Measurements from ENCODE around the gene UPK1B. TPM values are rescaled to one million over a fixed set of nuclear protein-coding genes. Genes with fewer than 3 reads are reported as not detected.
"Not testable (repeated sequence)": the region's sequence is repeated elsewhere in the genome, so short reads cannot be mapped to it uniquely, and the experiment has no call there.

UPK1B gene
- polyA plus RNA-seq (2013, experiment 1 of 2; ENCODE audit: insufficient read length) = 0.25 TPM
- not detected for polyA plus RNA-seq (2013, experiment 2 of 2; ENCODE audit: insufficient read length)

- DNase-seq = no peak
These were observed at the start of gene UPK1B for GRCh38 chr3:119173325-119173724. UPK1B (plus strand) TSS chr3:119173598; CDS start chr3:119186742, 13,144 bp downstream.

GRCh38 chr3:119125342-119125741 lies 48.1 kb upstream of the UPK1B start:
- DNase-seq = no peak

GRCh38 chr3:119125742-119126504 lies 47.5 kb upstream of the UPK1B start:
- no peak for DNase-seq

- not testable (repeated sequence) for DNase-seq
These were observed 43.1 kb upstream of the UPK1B start for GRCh38 chr3:119130291-119130690.

GRCh38 chr3:119132291-119132690 lies 41.1 kb upstream of the UPK1B start:
- DNase-seq = not testable (repeated sequence)

- DNase-seq = not testable (repeated sequence)
These were observed 34.0 kb upstream of the UPK1B start for GRCh38 chr3:119139360-119139759.

- no peak for DNase-seq
These were observed 32.9 kb upstream of the UPK1B start for GRCh38 chr3:119140466-119140865.

- DNase-seq = no peak
These were observed 28.3 kb upstream of the UPK1B start for GRCh38 chr3:119145128-119145499.

GRCh38 chr3:119145500-119146167 lies 27.8 kb upstream of the UPK1B start, which contains the start of gene TEX55:
TEX55 (plus strand) TSS chr3:119146165; CDS start chr3:119146190, 25 bp downstream.
- peak; percentile 58 for DNase-seq

GRCh38 chr3:119146578-119147375 lies 26.6 kb upstream of the UPK1B start:
- no peak for DNase-seq

- no peak for DNase-seq
These were observed 25.9 kb upstream of the UPK1B start for GRCh38 chr3:119147494-119147893.

- peak; percentile 76 for DNase-seq
These were observed 24.8 kb upstream of the UPK1B start for GRCh38 chr3:119148493-119149180.

- DNase-seq = peak; percentile 71
These were observed 23.9 kb upstream of the UPK1B start for GRCh38 chr3:119149484-119149883.

GRCh38 chr3:119156868-119157267 lies 16.5 kb upstream of the UPK1B start:
- no peak for DNase-seq

- no peak for DNase-seq
These were observed 15.4 kb upstream of the UPK1B start for GRCh38 chr3:119157971-119158370.

GRCh38 chr3:119160361-119160760 lies 13.0 kb upstream of the UPK1B start:
- DNase-seq = no peak

- DNase-seq = no peak
These were observed 12.6 kb upstream of the UPK1B start for GRCh38 chr3:119160815-119161214.

- no peak for DNase-seq
These were observed 12.2 kb upstream of the UPK1B start for GRCh38 chr3:119161240-119161639.

GRCh38 chr3:119164745-119165144 lies 8.7 kb upstream of the UPK1B start:
- DNase-seq = not testable (repeated sequence)

- DNase-seq = peak; percentile 46
These were observed 2.6 kb upstream of the UPK1B start for GRCh38 chr3:119170821-119171220.

- DNase-seq = peak; percentile 49
These were observed 2.7 kb downstream of the UPK1B start for GRCh38 chr3:119175872-119176756.

Data from fibroblast of skin of back (primary cell).